Measurements from ENCODE around the gene KCTD14. TPM values are rescaled to one million over a fixed set of nuclear protein-coding genes. Genes with fewer than 3 reads are reported as not detected.

The KCTD14 gene
- total RNA-seq, 4 donors from 2014 or later: 0.68 to 2.2 (median 0.88) TPM

DNA sequence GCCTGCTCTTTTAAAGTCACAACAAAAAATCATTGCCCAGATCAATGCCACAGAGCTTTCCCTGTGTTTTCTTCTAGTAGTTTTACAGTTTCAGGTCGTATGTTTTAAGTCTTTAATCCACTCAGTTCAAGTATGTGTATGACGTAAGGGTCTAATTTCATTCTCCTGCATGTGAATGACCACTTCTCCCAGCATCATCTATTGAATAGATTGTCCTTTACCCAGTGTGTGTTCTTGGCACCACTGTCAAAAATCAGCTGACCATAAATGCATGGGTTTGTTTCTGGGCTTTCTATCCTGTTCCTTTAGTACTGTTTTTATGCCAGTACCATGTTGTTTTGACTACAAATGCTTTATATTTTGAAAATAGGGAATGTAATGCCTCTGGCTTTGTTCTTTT lies 56.7 kb downstream of the KCTD14 start:
- no peak for TF ChIP-seq CTCF (IDR thresholded peaks at IDR 0.05; ENCODE audit: low read depth)

Other genes with a start within 250 kb of the KCTD14 start
- gene RSF1, start 202.6 kb downstream of the KCTD14 start, total RNA-seq: 10 to 100 TPM; 42.6 to 58.6 (median 49.4) TPM
- 10 to 100 TPM; 33.3 to 69.0 (median 61.5) TPM for gene AAMDC, start 202.1 kb downstream of the KCTD14 start, total RNA-seq
- 10 to 100 TPM; 30.3 to 41.5 (median 34.3) TPM for gene INTS4, start 28.6 kb downstream of the KCTD14 start, total RNA-seq
- gene THRSP, start 40.6 kb upstream of the KCTD14 start, total RNA-seq: 100 to 1,000 TPM in 2 of 4 donors, 10 to 100 TPM in 2; 24.8 to 228 (median 81.8) TPM
- 100 to 1,000 TPM in 2 of 4 donors, 10 to 100 TPM in 2; 87.8 to 113 (median 96.6) TPM for gene NDUFC2, start 56.6 kb upstream of the KCTD14 start, total RNA-seq
- gene ALG8, start 116.3 kb upstream of the KCTD14 start, total RNA-seq: 10 to 100 TPM; 22.4 to 73.0 (median 27.8) TPM
- 10 to 100 TPM; 10.6 to 16.1 (median 11.7) TPM for gene KCTD21, start 165.3 kb upstream of the KCTD14 start, total RNA-seq
- 10 to 100 TPM in 2 of 4 donors, 1 to 10 TPM in 2; 6.8 to 13.2 (median 9.8) TPM for gene USP35, start 165.6 kb upstream of the KCTD14 start, total RNA-seq

Measured in subcutaneous adipose tissue (tissue), 4 donors.